Stimulated activated CD4-positive, alpha-beta T cell treated with anti-CD3 and anti-CD28 coated beads, Interleukin-15, amount 100 ng/mL, for 1 hour (primary cell): ENCODE measurements around the gene ANKRD34B.
"Not testable (repeated sequence)": the region's sequence is repeated elsewhere in the genome, so short reads cannot be mapped to it uniquely, and the experiment has no call there.

Source experiments
- DNase-seq, 2 donors: peaks; one replicate each; pipeline ENCODE4 v3.0.0-alpha.2; 2020; ENCODE audit warnings: low read depth in 1 of 2, low spot score in 1 of 2

The ANKRD34B gene

GRCh38 chr5:80569961-80570786 lies at the start of gene ANKRD34B:
ANKRD34B (minus strand) TSS chr5:80570280; CDS start chr5:80560019, 10,261 bp downstream.
- DNase-seq, result no peak

GRCh38 chr5:80619086-80619485 lies 49.0 kb upstream of the ANKRD34B start:
- no peak for DNase-seq

- no peak for DNase-seq
Observed at GRCh38 chr5:80618438-80618837, 48.4 kb upstream of the ANKRD34B start.

- no peak for DNase-seq
Observed at GRCh38 chr5:80615266-80615914, 45.3 kb upstream of the ANKRD34B start.

GRCh38 chr5:80609692-80610091 lies 39.6 kb upstream of the ANKRD34B start:
- DNase-seq, result no peak

GRCh38 chr5:80608731-80609130 lies 38.7 kb upstream of the ANKRD34B start:
- no peak for DNase-seq

GRCh38 chr5:80607832-80608231 lies 37.8 kb upstream of the ANKRD34B start:
- no peak for DNase-seq

GRCh38 chr5:80607343-80607742 lies 37.3 kb upstream of the ANKRD34B start:
- DNase-seq, result no peak

- no peak for DNase-seq
Observed at GRCh38 chr5:80600943-80601693, 31.0 kb upstream of the ANKRD34B start.

GRCh38 chr5:80597500-80597899 lies 27.4 kb upstream of the ANKRD34B start:
- DNase-seq, result no peak

- DNase-seq, result no peak
Observed at GRCh38 chr5:80594810-80595209, 24.7 kb upstream of the ANKRD34B start.

GRCh38 chr5:80592761-80593160 lies 22.7 kb upstream of the ANKRD34B start:
- DNase-seq, result no peak

GRCh38 chr5:80592105-80592504 lies 22.0 kb upstream of the ANKRD34B start:
- no peak for DNase-seq

- no peak for DNase-seq
Observed at GRCh38 chr5:80591352-80591751, 21.3 kb upstream of the ANKRD34B start.

GRCh38 chr5:80590766-80591165 lies 20.7 kb upstream of the ANKRD34B start:
- DNase-seq, result no peak

GRCh38 chr5:80588858-80589540 lies 18.9 kb upstream of the ANKRD34B start:
- no peak for DNase-seq

- DNase-seq, result no peak
Observed at GRCh38 chr5:80584770-80585169, 14.7 kb upstream of the ANKRD34B start.

GRCh38 chr5:80580291-80580690 lies 10.2 kb upstream of the ANKRD34B start:
- not testable (repeated sequence) for DNase-seq

- DNase-seq, result no peak
Observed at GRCh38 chr5:80579050-80579449, 9.0 kb upstream of the ANKRD34B start.

- no peak for DNase-seq
Observed at GRCh38 chr5:80577707-80578106, 7.6 kb upstream of the ANKRD34B start.

- no peak for DNase-seq
Observed at GRCh38 chr5:80576383-80576782, 6.3 kb upstream of the ANKRD34B start.
